ENCODE measurements around the gene DNAH6.
"Not testable (repeated sequence)": the region's sequence is repeated elsewhere in the genome, so short reads cannot be mapped to it uniquely, and the experiment has no call there.

Gene DNAH6

GRCh38 chr2:84847326-84848050 lies 331.2 kb downstream of the DNAH6 start:
- DNase-seq: no peak

GRCh38 chr2:84849271-84849952 lies 333.1 kb downstream of the DNAH6 start:
- no peak for DNase-seq

- DNase-seq: no peak
Measured at GRCh38 chr2:84850471-84850870, 334.2 kb downstream of the DNAH6 start.

- DNase-seq: no peak
Measured at GRCh38 chr2:84851876-84852275, 335.6 kb downstream of the DNAH6 start.

GRCh38 chr2:84854850-84855249 lies 338.6 kb downstream of the DNAH6 start:
- no peak for DNase-seq

GRCh38 chr2:84855731-84856130 lies 339.4 kb downstream of the DNAH6 start:
- no peak for DNase-seq

GRCh38 chr2:84856787-84857186 lies 340.5 kb downstream of the DNAH6 start:
- DNase-seq: no peak

GRCh38 chr2:84857566-84857965 lies 341.3 kb downstream of the DNAH6 start:
- DNase-seq: no peak

- no peak for DNase-seq
Measured at GRCh38 chr2:84858123-84858522, 341.8 kb downstream of the DNAH6 start.

- DNase-seq: no peak
Measured at GRCh38 chr2:84858937-84859336, 342.6 kb downstream of the DNAH6 start.

- no peak for DNase-seq
Measured at GRCh38 chr2:84861539-84861938, 345.2 kb downstream of the DNAH6 start.

- no peak for DNase-seq
Measured at GRCh38 chr2:84862006-84862405, 345.7 kb downstream of the DNAH6 start.

- no peak for DNase-seq
Measured at GRCh38 chr2:84865181-84865783, 349.0 kb downstream of the DNAH6 start.

- DNase-seq: no peak
Measured at GRCh38 chr2:84866122-84866521, 349.8 kb downstream of the DNAH6 start.

- DNase-seq: not testable (repeated sequence)
Measured at GRCh38 chr2:84868327-84868726, 352.0 kb downstream of the DNAH6 start.

Measured in cortex of kidney (tissue), 1 donor.